Measurements from ENCODE around the gene MRPS35.

MRPS35 gene

DNA sequence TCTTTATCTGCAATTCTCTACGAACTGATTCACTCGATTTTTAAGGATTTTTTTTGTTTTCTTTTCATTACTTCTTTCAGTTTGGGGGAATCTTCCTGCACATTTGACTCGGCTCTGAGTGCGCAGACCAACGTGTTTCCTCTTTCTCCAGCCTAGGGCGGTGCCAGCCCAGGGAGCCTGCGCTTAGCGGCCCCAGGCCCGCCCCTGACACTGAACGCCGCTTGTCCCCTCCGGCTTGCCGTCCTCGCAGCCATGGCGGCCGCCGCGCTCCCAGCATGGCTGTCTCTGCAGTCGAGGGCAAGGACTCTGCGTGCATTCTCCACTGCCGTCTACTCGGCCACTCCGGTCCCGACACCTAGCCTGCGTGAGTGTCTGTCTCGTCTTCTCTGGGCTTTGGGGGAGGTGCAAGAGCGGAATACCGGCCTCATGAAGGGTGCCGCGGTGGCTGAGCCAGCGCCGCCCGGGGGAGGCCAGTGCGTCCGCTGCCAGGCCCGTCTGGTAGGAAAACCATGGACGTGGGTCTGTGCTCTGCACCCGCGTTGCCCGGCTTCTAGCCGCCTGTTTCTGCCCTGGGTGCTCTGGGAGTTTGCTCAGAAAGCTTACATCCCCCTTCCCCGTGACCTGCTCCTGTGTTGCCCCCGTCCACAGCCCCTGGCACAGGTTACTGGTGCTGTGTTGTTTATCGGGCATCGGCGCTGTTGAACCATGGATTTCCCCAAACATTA is at the start of gene MRPS35:
Gene MRPS35, plus strand, starts transcription at position 241 of the 725 bp plus-strand sequence. Its CDS starts 12 bp downstream, at position 253.
- peak; percentile 19 for DNase-seq

DNA sequence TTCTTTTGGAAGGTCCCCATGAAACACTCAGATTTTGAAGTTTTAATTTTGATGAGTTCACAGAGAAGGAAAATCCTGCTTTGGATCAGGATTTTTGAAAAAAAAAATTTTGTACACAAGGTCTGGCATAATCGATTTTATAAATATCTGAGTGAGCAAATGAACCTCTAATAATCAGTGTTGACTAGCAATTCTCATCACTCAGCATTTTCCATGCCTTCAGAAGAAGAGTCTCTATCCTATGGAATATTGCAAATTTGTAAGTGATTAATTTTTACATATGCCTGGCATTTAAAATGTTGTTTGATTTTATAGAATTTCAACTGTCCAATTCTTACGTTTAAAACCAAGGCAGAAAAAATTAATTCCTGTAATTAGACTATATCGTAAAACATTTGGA is 44.9 kb upstream of the MRPS35 start:
- DNase-seq = no peak

DNA sequence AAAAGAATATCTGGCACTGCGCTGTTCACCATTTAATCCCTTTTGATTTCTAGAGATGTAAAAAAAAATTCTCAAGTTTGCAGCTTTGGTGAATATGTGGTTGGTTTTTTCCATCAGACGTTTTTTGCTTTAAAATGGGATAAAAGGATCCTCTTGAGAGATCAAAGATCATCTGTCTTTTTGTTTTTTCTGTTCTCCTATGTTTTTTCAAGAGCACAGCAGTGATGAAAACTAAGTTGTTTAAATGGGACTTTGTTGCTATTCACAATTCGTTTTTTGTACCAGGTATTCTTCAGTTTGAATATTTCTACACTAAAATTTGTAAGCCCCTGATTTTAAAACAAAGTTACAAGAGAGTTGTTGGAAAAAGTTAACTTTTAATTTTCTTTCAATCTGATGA is 44.1 kb upstream of the MRPS35 start:
- DNase-seq = no peak

DNA sequence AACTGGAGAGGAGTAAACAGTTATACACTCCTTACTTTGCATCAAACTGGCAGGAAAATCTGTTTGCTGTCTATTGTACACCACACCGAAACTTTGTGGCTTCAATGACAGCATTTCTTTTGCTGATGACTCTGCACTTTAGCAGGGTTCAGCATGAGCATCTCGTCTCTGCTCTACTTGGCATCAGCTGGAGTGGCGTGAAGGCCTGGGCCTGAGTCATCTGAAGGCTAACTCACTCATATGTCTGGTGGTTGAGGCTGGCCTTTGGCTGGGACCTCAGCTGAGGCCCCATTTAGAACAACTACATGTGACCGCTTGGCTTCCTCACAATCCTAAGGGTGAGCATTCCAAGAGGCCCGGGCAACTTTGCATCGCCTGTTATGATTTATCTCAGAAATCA is 43.1 kb upstream of the MRPS35 start:
- DNase-seq = no peak

DNA sequence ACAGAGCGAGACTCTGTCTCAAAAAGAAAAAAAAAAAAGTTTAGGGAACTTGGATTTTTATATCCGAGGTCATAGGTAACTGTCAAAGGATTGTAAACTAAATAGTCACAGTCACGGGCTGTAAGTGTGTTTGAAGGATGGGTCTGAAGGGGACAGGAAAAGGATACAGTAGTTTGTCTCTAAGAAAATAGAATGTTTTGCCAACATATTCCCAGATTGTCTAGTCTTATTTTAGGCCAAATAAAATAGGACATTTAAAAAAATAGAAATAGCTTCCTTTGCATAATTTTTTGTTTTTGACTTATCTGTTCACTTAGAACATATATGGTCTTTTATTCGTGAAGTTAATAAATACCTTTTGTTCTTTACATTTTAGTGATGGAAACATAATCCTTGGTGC is 38.6 kb upstream of the MRPS35 start:
- DNase-seq = no peak

DNA sequence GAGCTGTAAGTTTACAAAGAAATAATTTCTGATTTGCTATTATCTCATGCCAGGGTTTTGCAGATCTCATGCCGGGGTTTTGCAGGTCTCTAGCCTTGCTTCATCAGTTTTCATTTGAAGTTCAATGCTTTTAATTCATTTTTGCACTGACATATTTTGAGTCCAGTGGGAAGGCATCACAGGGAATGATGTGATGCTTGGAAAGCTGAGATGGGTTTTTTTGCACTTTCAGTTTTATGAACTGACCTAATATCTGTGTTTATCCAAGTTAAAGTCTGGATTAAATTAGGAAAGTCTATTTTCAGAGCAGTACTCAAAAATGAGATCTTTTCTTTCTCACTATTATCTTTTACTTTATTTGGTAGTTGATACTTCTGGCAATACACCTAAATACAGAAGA is 38.0 kb upstream of the MRPS35 start:
- no peak for DNase-seq

DNA sequence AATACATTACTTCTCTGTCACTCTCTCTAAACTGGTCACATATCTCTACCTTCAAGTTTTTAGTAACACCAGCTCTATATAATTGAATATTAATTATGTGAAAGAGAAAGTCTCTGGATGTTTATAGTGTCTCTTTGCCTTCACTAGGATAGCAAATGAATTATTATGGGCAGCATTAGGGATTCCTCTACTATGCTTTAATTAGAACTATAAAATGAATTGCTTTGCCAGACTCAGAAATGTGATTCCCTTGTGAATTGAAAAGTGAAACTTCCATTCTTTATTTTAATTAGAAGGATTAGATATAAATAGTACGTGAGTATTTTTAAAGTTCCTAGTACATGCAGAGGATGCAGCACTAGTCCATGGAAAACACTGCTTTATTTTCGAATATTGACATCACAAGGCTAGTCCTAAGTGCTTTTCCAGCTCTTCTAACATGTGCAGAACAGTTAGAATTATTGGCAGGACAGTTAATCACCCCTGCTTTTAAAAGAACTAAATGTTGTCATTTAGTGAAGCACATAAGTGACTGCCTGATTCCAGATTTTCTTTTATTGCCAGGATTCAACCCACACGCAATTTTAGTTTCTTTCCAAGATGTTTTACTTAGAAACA is 37.4 kb upstream of the MRPS35 start:
- no peak for DNase-seq

DNA sequence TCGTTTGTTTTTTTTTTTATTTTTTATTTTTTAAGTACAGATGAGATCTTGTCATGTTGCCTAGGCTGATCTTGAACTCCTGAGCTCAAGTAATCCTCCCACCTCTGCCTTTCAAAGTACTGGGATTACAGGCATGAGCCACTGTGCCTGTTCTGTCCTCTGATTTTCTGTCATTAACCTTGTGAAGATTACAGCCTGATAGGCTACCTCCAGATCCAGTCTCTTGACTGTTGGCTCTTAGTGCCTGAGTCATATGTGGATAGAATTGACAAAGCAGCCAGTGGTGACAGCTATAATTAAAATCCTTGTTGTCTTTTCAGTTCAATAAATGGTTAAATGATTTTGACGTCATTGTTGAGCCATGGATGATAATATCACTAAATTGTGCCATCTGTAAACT is 35.6 kb upstream of the MRPS35 start:
- DNase-seq = no peak

DNA sequence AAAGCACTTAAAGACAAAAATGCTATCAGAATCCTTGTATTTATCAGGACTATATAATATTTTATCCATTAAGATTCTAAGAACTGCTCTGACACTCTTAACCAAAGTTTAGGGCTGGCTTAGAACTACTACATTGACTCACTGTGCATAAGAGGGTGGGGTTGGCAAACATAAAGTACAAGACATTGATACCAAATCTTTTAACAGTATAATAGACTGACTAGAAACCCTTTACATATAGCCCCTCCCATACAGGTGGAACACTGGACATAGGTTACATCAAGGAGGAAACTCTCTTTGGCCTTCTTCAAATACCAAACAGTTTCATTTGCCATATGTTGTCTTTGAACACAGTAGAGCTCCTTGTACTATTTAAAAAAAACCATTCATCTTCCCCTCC is 30.0 kb upstream of the MRPS35 start:
- no peak for DNase-seq

DNA sequence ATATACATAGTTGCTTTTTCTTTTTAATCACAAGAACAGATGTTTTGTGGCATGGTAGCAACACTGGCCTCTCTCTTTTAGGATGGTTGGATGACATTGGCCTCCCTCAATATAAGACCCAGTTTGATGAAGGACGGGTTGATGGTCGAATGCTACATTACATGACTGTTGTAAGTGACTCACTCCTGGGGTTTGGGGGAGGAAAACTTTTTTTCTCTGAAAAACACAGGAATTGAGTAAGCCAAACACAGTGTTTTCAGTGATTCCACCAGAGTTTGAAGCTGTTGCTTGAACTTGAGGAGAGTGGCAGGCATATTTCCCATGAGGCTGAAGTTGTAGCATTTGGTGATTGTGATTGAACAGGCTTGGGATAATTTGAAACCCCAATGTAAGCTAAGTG is 28.1 kb upstream of the MRPS35 start:
- DNase-seq = no peak

DNA sequence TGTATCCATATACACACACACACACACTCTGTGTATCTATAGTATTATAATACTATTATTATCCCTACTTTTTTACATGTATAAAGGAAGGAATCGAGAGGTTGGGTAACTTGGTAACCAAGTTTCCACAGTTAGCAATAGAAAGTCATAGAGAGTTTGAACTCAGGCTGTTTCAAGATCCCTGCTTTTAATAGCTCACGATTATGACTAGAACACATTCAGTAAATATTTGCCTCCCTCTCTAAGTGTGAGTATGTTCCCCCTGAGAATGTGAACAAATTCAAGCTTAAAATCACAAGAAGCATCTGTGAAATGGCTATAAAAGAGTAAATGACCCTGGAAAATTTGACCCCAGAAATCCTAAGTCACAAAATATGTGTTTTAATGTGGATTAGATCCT is 25.4 kb upstream of the MRPS35 start:
- DNase-seq = no peak

DNA sequence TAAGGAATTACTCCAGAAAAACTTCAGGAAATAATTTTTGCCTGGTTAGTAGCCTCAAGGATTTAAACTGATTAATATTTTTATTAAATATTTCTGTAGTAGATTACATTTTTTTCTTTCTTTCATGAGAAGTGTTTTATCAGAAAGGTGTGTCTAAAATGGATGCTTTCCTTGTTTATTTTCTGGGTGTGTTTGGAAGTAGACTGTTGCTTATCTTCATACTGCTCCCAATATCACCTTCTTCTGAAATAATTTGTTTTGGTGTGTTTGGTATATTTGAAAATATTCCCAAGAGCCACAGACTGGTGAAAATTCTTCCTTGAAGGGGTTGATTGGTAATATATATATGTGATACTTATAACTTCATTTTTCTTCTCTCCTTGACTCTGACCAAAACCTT is 24.5 kb upstream of the MRPS35 start:
- no peak for DNase-seq

DNA sequence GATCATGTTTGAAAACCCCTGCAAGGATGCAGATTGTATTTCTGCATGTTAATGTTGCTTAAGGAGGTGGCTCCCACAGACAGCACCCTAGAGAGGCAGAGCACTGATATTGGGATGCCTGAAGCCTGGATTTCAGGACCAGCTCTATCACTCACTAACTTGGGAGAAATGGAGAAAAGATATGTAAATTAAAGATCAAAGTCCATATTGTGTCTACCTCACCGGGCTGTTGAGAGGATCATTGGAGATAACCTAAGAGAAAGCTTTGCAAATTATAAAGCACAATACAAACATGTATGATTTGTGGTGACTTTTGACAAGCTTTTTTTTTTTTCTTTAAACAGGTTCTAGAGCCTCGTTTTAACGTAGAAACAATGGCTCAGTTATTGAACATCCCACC is 22.0 kb upstream of the MRPS35 start:
- DNase-seq = no peak

DNA sequence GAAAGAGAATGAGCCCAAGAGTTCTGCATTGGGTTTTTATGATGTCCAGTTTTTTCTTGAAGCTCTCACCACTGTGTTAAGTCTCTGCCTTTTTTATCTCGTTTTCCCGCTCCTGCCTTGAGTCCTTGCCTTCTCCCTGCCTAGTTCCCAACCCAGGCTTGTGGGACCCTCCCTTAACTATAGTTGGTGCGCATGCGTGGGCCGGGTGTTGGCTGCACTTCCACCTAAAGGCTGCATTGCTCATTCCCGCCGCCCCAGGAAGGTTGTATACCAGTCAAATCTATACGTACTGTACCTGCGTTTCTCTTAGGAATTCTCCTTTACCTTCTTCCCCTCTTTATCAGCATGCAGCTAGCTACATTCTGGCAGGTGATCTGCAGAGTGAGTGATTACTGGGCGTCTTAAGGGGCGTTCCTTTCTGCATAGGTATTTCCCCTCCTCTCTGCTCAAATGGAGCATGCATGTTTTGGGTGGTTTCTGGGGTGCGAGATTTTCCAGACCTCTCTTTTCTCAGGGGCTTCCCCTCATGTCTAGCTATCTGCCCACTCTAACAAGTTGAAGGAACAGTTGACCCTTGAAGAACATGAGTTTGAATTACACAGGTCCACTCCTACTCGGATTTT is 21.0 kb upstream of the MRPS35 start:
- no peak for DNase-seq

DNA sequence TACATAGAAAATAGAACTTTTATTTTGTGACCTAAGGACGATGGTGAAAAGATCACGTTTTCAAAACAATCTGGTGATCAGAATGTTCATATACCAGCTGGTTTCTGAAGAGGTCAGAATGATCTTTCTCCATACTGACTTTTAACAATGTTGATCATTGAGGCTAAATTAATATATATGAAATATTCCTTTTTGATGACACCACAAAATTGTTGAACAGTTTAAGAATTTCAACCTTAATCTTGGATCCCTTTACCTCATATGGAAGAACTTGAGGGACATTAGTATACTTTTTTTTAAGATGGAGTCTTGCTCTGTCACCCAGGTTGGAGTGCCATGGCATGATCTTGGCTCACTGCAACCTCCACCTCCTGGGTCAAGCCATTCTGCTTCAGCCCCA is 17.2 kb upstream of the MRPS35 start:
- no peak for DNase-seq

DNA sequence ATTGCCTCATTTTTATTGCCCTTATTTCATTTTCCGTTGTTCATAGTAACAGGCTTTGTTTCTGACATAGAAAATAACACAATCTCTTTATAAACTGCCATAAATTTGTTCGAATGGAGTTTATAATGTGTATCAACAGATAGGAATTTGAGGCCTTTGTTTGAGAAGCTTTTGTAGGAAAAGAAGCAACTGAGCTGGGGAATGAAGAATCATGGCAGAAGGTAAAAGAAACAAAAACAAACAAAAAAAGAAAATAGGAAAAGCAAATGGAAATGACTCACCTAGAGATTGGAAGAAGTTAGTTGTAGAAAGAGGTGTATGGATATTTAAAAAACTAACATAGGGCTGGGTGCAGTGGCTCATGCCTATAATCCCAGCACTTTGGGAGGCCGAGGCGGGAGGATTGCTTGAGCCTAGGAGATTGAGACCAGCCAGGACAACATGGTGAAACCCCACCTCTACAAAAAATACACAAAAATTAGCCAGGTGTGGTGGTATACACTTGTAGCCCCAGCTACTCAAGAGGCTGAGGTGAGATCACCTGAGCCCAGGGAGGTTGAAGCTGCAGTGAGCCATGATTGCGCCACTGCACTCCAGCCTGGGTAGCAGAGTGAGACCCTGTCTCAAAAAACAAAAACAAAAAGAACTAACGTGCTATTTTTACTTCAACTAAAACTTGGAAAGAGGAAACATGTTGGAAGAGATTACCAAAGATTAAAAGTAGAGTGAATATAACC is 14.9 kb upstream of the MRPS35 start:
- no peak for DNase-seq

DNA sequence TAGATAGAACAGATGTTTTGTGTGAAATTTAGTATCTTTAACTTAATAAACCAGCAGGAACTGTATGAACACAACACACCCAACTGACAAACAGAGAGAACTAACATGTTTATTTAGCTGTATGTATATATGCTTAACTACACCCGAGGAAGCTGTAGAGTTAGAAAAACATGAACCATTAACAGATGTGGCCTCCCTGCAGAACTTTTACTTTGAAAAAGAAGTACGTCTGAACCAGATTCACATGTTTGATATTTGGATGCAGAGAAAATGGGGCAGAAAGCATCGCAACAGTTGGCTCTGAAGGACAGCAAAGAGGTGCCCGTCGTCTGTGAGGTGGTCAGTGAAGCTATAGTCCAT is 14.4 kb upstream of the MRPS35 start, which contains the start of gene REP15:
Gene REP15, plus strand, starts transcription at position 155 of the 360 bp plus-strand sequence. Its CDS starts 116 bp downstream, at position 271.
- DNase-seq = no peak

DNA sequence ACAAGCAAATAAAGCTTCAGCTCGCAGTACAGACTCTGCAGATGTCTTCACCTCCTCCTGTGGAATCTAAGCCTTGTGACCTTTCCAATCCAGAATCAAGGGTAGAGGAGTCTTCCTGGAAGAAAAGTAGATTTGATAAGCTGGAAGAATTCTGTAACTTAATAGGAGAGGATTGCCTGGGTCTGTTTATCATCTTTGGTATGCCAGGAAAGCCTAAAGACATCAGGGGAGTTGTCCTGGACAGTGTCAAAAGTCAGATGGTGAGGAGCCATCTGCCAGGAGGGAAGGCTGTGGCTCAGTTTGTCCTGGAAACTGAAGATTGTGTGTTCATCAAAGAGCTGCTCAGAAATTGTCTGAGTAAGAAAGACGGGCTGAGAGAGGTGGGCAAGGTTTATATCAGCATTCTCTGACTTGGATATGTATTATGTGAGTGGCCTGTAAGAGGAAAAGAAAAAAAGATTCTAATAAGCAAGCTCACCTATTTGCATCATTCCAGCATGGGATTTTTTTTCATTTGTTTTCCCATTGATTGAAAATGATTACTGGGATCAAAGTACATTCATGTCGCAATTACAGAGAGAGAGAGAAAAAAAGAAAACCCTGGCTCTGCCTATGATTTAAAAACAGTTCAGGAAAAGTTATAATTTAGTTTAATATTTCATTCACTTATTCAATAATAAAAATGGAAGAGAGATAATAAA is 13.6 kb upstream of the MRPS35 start:
- no peak for DNase-seq

DNA sequence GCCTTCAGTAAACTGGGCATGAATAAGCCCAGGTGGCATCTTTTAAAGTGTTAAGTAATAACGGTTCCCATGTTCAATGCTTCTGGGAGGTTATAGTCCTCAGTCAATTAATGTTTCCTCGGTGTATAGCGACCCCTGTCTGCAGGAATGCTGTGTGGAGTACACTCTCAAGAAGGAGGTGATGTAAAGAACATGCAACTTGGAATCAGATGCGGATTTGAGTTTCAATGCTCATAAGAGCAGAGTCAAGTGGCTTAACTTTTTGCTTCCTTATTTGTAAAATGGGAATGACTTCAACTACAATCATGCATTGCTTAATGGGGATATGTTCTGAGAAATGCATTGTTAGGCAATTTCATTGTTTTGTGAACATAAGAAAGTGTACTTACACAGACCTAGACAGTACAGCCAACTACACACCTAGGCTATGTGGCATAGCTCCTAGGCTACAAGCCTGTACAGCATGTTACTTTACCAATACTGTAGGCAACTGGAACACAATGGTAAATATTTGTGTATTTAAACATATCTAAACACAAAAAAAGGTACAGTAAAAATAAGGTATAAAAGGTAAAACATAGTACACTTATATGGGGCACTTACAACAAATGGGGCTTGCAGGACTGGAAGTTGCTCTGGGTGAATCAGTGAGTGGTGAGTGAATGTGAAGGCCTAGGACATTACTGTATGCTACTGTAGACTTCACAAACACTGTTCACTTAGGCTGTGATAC is 6.7 kb upstream of the MRPS35 start:
- DNase-seq = no peak

DNA sequence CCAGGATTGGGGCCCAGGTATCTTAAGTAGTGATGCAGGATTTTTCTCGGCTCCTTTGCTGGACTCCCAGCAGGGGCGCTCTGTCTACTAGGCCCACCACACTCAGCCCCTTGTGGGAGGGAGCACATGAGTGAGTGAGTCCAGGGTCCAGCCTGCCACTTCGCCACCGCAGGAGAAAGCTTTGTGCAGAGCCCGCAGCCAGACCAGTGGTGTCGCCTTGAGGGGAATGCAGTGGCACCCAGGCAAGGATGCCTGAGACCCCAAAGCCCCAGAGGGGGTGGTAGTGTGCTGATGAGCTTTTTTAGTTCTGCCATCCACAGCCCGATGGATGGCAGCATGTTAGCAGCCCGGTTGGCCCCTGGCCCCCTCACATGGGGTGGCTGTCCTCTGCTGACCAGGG is 5.4 kb upstream of the MRPS35 start:
- DNase-seq = no peak

DNA sequence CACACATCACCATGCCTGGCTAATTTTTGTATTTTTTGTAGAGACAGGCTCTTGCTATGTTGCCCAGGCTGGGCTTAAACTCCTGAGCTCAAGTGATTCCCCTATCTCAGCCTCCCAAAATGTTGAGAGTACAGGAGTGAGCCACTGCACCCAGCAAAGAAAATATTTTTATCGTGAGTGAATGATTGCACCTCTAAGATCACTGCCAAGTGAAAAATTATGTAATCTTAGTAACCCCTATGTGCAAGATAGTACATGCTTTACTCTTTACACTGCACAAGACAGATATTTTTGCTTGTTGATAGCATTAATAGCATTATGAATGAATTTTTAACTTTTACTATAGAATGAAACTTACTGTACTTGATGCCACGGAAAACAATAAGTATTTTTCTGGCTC is 3.4 kb upstream of the MRPS35 start:
- no peak for DNase-seq

DNA sequence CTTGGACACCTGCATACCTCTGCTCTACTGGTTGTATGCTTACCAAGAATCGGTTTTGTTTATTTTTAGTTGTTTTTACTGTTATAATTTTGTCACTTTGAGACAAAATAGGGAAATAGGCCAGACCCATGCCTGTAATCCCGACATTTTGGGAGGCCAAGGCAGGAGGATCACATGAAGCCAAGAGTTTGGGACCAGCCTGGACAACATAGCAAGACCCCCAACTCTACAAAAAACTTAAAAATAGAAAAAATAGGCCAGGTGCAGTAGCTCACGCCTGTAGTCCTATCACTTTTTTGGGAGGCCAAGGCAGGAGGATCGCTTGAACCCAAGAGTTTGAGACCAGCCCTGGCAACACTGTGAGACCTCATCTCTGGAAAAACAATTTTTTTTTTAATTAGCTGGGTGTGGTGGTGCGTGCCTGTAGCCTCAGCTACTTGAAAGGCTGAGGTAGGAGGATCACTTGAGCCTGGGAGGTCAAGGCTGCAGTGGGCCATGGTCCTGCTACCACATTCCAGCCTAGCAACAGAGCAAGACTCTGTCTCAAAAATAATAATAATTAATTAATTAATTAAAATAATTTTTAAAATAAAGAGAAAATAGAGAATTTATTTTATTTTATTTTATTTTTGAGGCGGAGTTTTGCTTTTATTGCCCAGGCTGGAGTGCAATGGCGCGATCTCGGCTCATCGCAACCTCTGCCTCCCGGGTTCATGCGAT is 1.3 kb upstream of the MRPS35 start:
- DNase-seq = no peak
